Lower lobe of right lung (tissue), 2 donors: Measurements from ENCODE around the gene ZNHIT6. TPM values are rescaled to one million over a fixed set of nuclear protein-coding genes. Genes with fewer than 3 reads are reported as not detected.

Experiments used
- ATAC-seq, 2 donors: fragments of 200-7000 bp; cut with Tn5 transposase; one replicate each; pipeline ENCODE4 v1.9.1; 2020 to 2022; ENCODE audit warnings: mild to moderate bottlenecking in 2 of 2, moderate library complexity in 2 of 2
- DNase-seq: peaks from one replicate; pipeline ENCODE4 v3.0.0-alpha.2; 2020
- H3K27ac ChIP-seq: fragments of 200-600 bp; one replicate; pipeline ENCODE4 v1.8.0; 2022
- H3K27me3 ChIP-seq: fragments of 200-600 bp; one replicate; pipeline ENCODE4 v1.8.0; 2022; ENCODE audit warnings: low read depth
- H3K36me3 ChIP-seq: fragments of 200-600 bp; one replicate; pipeline ENCODE4 v1.8.0; 2022; ENCODE audit warnings: mild to moderate bottlenecking
- H3K4me1 ChIP-seq: fragments of 200-600 bp; one replicate; pipeline ENCODE4 v1.8.0; 2022
- H3K4me3 ChIP-seq: fragments of 200-600 bp; one replicate; pipeline ENCODE4 v1.8.0; 2022; ENCODE audit warnings: mild to moderate bottlenecking
- H3K9me3 ChIP-seq: fragments of 200-600 bp; one replicate; pipeline ENCODE4 v1.8.0; 2022
- intact Hi-C: fragments of 100-400 bp; cut with DNase I; formaldehyde crosslinking; loops from one replicate; pipeline ENCODE4 v1.11.0; 2022
- total RNA-seq: library from RNA; stranded (reverse); fragmentation: NEBNext Ultra II Directional; extraction: Animal tissue kit (Norgen Biotek cat#: 25700); gene quantifications from one replicate; pipeline ENCODE4 v1.2.1, GENCODE V29; 2021
- TF ChIP-seq, protein P1 (sequence below): fragments of 200-600 bp; IDR thresholded peaks from one replicate; pipeline ENCODE4 v1.8.0; 2022; ENCODE audit warnings: antibody characterized with exemption, mild to moderate bottlenecking
- donor health status: DM: no; HTN: yes; CAD: no; lungs with severe emphysema.

Gene ZNHIT6
- total RNA-seq, 1 donor from 2014 or later: 11.3 TPM

- H3K27ac ChIP-seq: no peak overlapping the region
- DNase-seq (no peak), ATAC-seq (no peak)
- TF ChIP-seq, protein P1, sequence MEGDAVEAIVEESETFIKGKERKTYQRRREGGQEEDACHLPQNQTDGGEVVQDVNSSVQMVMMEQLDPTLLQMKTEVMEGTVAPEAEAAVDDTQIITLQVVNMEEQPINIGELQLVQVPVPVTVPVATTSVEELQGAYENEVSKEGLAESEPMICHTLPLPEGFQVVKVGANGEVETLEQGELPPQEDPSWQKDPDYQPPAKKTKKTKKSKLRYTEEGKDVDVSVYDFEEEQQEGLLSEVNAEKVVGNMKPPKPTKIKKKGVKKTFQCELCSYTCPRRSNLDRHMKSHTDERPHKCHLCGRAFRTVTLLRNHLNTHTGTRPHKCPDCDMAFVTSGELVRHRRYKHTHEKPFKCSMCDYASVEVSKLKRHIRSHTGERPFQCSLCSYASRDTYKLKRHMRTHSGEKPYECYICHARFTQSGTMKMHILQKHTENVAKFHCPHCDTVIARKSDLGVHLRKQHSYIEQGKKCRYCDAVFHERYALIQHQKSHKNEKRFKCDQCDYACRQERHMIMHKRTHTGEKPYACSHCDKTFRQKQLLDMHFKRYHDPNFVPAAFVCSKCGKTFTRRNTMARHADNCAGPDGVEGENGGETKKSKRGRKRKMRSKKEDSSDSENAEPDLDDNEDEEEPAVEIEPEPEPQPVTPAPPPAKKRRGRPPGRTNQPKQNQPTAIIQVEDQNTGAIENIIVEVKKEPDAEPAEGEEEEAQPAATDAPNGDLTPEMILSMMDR: no peak
- H3K36me3 ChIP-seq: no peaks in the 10 kb centered on the region
- H3K4me3 ChIP-seq: no peak overlapping the region
- H3K4me1 ChIP-seq: peaks cover 2% of the 10 kb centered on the region
- peaks cover 10% of the 10 kb centered on the region for H3K9me3 ChIP-seq
- intact Hi-C loops: no loop called here
- no peaks in the 10 kb centered on the region for H3K27me3 ChIP-seq
These were observed 90.6 kb downstream of the ZNHIT6 start for GRCh38 chr1:85617633-85618100.

DNA sequence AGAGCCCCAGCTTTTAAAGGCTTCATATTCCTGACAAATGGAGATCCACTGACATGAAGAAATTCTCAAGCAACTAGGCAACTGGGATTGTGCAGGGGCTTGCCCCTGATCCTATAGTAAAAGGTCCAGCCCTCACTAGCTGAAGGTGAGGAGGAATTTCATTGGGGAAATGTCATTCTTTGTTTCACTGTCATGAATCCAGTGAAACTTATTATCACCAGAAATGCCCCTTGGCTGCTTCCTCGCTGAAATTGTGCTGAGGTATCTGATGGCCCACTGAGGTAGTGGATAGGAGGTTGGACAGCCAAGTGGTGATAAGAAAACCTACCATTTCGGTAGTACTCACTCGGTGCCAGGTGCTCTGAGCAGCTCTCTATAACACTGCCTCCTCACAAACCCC is 91.5 kb downstream of the ZNHIT6 start:
- no peak for ATAC-seq
- Histone ChIP-seq H3K4me1 (peaks cover 11% of the 10 kb centered on the region), H3K27ac (no peak overlapping the region), H3K4me3 (no peak overlapping the region), H3K27me3 (no peaks in the 10 kb centered on the region), H3K36me3 (no peaks in the 10 kb centered on the region), H3K9me3 (peaks cover 10% of the 10 kb centered on the region)
- TF ChIP-seq, protein P1: no peak
- no peak for DNase-seq
- intact Hi-C loops: no loop called here

GRCh38 chr1:85616364-85616705 is 91.9 kb downstream of the ZNHIT6 start:
- H3K4me1 ChIP-seq: peaks cover 15% of the 10 kb centered on the region
- no peaks in the 10 kb centered on the region for H3K27me3 ChIP-seq
- DNase-seq: no peak
- H3K27ac ChIP-seq: no peak overlapping the region
- peaks cover 6% of the 10 kb centered on the region for H3K9me3 ChIP-seq
- no peak for ATAC-seq
- H3K4me3 ChIP-seq: no peak overlapping the region
- intact Hi-C loops: no loop called here
- no peaks in the 10 kb centered on the region for H3K36me3 ChIP-seq
- TF ChIP-seq, protein P1: no peak

DNA sequence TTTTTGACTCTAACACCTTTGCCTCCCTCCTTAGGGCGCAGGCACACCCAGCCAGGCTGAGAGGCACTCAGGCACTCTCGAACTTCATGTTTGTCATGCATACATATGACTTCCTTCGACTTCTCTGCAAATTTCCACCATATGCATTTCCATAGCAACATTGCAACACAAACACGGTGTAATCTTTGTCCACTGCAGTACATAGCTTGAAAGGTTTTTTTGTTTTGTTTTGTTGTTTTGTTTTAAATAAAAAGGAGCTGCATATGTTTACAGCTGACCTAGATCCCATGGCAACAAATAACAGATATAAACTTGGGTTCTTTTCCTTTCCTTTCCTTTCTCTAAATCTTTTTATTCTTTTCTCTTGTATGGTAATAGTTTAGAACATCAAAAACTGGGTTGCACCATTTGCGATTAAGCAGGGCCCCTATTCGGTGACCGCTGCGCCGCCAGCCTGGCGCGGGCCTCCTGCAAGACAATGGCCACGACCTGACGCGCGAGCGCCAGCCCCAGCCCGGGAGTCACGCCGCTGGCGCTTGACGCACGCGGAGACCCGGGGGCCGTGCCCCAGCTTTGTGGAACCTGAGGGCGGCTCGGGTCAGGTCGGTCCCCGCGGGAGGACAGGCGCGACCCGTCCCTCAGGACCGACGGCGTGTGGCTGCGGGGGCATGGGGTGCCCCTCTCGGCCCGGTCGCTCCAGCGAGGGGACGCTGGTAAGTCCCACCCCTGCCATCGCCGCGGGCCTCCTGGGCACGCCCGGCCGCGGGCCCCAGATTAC is 92.5 kb downstream of the ZNHIT6 start:
- Histone ChIP-seq H3K36me3 (no peaks in the 10 kb centered on the region), H3K27ac (no peak overlapping the region), H3K9me3 (peaks cover under 1% of the 10 kb centered on the region), H3K27me3 (no peaks in the 10 kb centered on the region), H3K4me3 (no peak overlapping the region), H3K4me1 (peaks cover 20% of the 10 kb centered on the region)
- TF ChIP-seq, protein P1: no peak
- ATAC-seq (no peak), DNase-seq (no peak)
- intact Hi-C loops: no loop called here

DNA sequence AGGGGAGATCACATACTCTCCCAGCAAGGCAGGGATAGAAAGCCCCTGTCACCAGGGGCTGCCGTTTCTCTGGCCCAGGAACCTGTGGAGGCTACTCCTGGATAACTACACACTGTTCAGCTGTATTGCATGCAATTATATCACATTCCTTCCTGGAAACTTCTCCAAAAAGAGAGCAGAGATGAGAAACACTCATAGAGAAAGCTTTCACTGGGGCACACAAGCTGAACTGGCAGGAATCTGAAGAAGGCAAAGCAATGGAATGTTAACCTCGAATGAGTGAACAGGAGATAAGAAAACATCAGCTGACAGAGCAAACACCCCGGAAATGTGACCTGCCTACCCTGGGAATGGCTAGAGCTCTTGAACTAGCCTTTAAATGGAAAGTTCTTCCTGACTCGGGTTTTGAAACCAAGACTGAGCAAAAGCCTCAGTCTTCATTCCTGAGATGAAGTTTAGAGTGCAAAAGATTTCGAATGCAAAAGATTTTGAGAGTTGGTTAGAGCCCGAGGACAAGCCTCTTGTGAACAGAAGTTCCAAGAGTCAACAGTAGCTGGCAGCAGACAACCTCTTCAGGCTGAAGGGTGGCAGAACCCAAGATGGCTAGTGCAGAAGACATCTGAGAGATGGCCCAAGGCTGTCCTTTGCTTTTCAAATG is 95.4 kb downstream of the ZNHIT6 start:
- H3K9me3 ChIP-seq: no peaks in the 10 kb centered on the region
- H3K4me3 ChIP-seq: no peak overlapping the region
- no peaks in the 10 kb centered on the region for H3K27me3 ChIP-seq
- ATAC-seq: peak; percentile 74 to 85
- TF ChIP-seq, protein P1: peak; percentile 32
- H3K4me1 ChIP-seq: peaks cover 20% of the 10 kb centered on the region
- peak overlapping the region; percentile 81 for H3K27ac ChIP-seq
- no peak for DNase-seq
- H3K36me3 ChIP-seq: no peaks in the 10 kb centered on the region
- intact Hi-C loops: no loop called here
